Activated CD8-positive, alpha-beta T cell treated with anti-CD3 and anti-CD28 coated beads, Interleukin-2, amount 10 ng/mL, durations not matched to agents 7 days and 5 days (primary cell): ENCODE measurements around the gene CAPN15. TPM values are rescaled to one million over a fixed set of nuclear protein-coding genes. Genes with fewer than 3 reads are reported as not detected.

Source experiments
- ATAC-seq: fragments of 150-1000 bp; cut with Tn5 transposase; one replicate; pipeline ENCODE4 v1.10.0; 2021; ENCODE audit warnings: moderate library complexity
- CTCF ChIA-PET: fragments of 350-600 bp; sonication (Branson Sonifier 250); formaldehyde crosslinking; loops from one replicate; lab custom pipeline; 2021; ENCODE audit warnings: antibody characterized with exemption; lab: Charles Lee
- POLR2A ChIA-PET: fragments of 350-600 bp; sonication (Branson Sonifier 250); formaldehyde crosslinking; loops from one replicate; lab custom pipeline; 2021; ENCODE audit warnings: antibody characterized with exemption; lab: Charles Lee
- DNase-seq: peaks from one replicate; pipeline ENCODE4 v3.0.0-alpha.2; 2020
- H3K27ac Mint-ChIP-seq: one replicate; pipeline ENCODE4 v1.8.0; 2021; ENCODE audit warnings: mild to moderate bottlenecking, mixed read lengths
- H3K27me3 Mint-ChIP-seq: one replicate; pipeline ENCODE4 v1.8.0; 2021; ENCODE audit warnings: low read depth, mixed read lengths
- H3K36me3 Mint-ChIP-seq: one replicate; pipeline ENCODE4 v1.8.0; 2021; ENCODE audit warnings: low read depth, mixed read lengths
- H3K4me1 Mint-ChIP-seq: one replicate; pipeline ENCODE4 v1.8.0; 2021; ENCODE audit warnings: low read depth, mixed read lengths
- H3K4me3 Mint-ChIP-seq: one replicate; pipeline ENCODE4 v1.8.0; 2021; ENCODE audit warnings: mild to moderate bottlenecking, mixed read lengths
- H3K9me3 Mint-ChIP-seq: one replicate; pipeline ENCODE4 v1.8.0; 2022; ENCODE audit warnings: mixed read lengths; ENCODE audit not compliant: insufficient read depth
- total RNA-seq, 2 experiments: library from RNA; stranded (reverse); gene quantifications; one replicate each; pipeline ENCODE4 v1.2.3, GENCODE V29; 2021

The CAPN15 gene
- total RNA-seq, 2 experiments from 2014 or later = 85.3 to 93.0 TPM

DNA sequence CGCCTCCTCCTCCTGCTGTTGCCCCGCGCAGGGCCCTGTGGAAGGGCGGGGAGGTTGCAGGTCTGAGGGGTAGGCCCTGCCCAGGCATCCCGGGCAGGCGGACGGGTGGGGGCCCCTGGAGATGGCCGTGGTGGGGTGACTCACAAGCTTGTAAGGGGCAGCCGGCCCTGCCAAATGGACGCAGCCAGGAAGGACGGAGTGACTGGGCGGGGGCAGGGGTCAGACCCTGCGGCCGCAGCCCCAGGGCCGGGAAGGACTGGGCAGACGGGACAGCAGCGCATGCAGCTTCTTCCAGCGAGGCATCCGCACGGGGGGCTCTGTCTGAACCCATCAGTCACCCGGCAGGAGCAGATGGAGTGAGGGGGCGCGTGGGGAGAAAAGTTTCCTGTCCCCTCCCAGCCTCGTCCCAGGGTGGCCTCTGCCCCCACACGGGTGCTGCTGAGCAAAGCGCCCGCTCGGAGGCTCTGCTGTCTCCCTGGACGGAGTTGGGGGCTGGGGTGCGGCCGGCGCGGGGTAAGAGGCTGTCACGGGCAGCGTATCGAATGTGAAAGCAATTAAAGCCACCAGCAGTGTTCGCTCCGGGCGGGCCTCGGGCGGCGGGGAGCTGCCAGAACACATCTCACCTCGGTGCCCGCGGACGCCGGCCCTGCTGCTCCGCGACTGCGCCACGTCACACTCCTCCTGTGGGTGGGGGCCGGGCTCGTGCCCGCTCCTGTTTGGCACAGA is 27.3 kb downstream of the CAPN15 start:
- no peak for DNase-seq
- Mint-ChIP-seq H3K36me3 (no peaks in the 10 kb centered on the region), H3K27ac (no peak overlapping the region), H3K27me3 (peaks cover 7% of the 10 kb centered on the region), H3K4me1 (no peaks in the 10 kb centered on the region), H3K9me3 (no peaks in the 10 kb centered on the region), H3K4me3 (no peak overlapping the region)
- CTCF ChIA-PET = no interaction called here
- no peak for ATAC-seq
- POLR2A ChIA-PET = interaction anchor here (0.6 kb wide), 1 partner anchor 16 kb away, joined by 3 read pairs; no protein-coding TSS in a partner anchor

DNA sequence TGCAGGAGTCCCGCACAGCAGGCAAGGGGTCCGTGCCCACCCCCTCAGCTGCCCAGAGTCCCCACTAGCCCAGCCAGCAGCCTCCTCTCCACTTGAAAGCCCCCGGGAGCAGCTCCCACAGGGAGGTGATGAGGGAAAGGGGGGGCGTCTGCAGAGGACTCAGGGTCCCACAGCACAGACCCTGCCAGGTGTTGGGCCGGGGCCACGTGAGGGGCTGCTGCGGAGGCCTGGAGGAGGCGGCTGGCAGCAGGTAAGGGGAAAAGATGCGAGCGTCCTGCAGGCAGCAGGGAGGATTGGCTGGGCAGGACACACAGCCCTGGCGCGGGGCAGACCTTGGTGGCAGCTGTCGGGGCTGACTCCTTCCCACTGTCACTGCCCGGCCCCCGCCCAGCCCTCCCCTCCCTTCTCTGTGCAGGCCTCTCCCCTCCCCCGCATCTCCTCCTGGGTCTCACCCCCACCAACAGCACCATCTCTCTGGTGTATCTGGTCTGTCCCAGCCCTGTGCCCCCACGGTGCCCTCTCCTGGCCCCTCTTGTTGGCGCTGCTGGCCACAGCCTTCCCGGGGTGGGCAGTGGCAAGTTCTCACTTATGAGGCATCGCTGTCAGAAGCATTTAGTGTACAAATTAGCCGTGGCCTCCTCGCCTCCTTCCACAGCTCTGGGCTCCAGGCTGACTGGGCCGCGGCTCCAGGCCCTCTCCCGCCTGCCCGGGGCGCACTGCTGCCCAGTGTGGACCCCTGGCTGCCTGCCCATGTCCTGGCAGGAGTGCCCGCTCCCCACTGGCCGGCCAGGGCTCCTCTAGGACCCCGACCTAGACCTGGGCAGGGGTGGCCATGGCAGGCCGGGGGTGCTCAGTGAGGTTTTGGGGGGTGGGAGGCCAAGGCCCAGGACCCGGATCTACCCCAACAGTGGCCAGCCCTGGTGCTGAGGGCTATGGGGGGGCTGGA is 28.3 kb downstream of the CAPN15 start:
- Mint-ChIP-seq H3K27ac (no peak overlapping the region), H3K36me3 (no peaks in the 10 kb centered on the region), H3K4me3 (no peak overlapping the region), H3K4me1 (no peaks in the 10 kb centered on the region), H3K27me3 (peaks cover 7% of the 10 kb centered on the region), H3K9me3 (no peaks in the 10 kb centered on the region)
- ATAC-seq (no peak), DNase-seq (no peak)
- POLR2A ChIA-PET = interaction anchor here (0.6 kb wide), 2 partner anchors 15 to 65 kb away, joined by 3 read pairs; no protein-coding TSS in a partner anchor
- CTCF ChIA-PET = no interaction called here

DNA sequence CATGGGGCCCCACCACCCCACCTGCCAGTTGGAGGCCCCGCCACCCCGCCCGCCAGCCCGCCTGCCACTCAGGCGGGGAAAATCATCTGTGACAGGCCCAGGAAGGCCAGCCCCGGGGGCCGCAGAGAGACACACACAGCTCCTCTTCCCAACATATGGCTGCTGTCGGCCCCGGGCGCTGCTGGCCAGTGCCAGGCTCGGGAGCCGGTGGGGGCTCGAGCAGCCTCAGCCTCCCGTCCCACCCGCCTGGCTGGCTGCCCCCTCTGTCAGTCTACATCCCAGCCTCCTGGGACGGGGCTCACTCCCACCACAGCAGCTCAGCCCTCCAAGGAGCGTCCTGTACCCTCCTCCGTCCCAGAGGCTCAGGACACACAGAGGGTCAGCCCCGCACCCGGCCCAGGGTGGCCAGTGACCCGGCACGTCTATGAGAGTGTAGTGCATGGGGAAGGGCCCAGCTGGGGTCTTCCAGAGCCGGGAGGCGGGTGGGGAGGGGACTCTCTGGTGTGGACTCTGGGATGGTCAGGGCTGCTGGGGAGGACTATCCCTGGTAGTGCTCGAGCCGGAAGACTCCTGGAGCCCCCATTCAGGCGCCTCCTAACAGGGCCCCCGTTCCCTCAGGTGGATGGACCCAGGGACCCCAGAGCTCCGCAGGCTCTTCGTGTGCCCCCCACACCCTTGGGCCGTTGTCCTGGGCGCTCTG is 29.1 kb downstream of the CAPN15 start:
- no peaks in the 10 kb centered on the region for H3K4me1 Mint-ChIP-seq
- H3K36me3 Mint-ChIP-seq = no peaks in the 10 kb centered on the region
- POLR2A ChIA-PET = interaction anchor here (0.6 kb wide), 1 partner anchor 64 kb away, joined by 3 read pairs; no protein-coding TSS in a partner anchor
- CTCF ChIA-PET = no interaction called here
- ATAC-seq (no peak), DNase-seq (no peak)
- no peak overlapping the region for H3K27ac Mint-ChIP-seq
- H3K4me3 Mint-ChIP-seq = no peak overlapping the region
- H3K27me3 Mint-ChIP-seq = peaks cover 9% of the 10 kb centered on the region
- no peaks in the 10 kb centered on the region for H3K9me3 Mint-ChIP-seq

DNA sequence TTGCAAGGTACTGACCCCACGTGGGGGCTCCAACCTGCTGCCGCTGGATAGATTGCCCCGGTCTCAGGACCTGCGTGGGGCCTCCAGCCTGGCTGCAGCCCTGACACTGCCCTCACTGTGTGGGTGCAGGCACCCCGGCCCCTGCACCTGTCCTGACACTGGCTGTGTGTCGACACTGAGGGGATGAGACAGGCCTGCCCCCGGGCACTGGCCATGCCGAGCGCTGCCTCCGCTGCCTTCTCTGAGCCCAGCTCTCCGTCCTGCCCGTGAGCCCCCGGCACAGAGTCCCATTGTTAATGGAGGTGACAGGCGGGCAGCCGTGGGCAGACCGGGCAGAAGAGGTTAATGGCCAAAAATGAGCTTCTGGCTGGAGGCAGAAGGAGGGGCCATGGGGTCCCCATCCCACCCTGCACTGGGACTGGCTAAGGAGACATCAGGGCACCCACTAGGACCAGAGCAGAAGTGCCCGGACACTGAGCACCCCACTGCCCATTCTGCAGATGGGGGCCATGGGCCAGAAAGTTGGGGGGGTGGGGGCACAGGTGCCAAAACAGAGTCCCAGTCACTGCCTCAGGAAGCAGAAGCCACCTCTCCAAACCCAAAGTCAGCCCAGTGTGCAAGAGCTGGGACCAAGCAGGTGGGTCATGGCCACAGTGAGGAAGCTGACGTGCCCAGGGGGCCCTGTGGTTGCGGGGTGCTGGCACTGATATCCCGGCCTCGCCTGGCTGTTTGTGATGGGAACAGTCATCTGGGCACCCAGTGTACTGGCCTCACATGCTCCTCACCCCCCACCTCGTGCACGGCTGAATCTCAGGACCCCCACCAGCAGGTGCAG is 30.2 kb downstream of the CAPN15 start:
- H3K9me3 Mint-ChIP-seq = no peaks in the 10 kb centered on the region
- no peak for DNase-seq
- H3K4me3 Mint-ChIP-seq = no peak overlapping the region
- H3K27me3 Mint-ChIP-seq = peaks cover 12% of the 10 kb centered on the region
- POLR2A ChIA-PET = interaction anchor here (1.8 kb wide), 1 partner anchor 9 kb away, joined by 3 read pairs; the partner anchor contains the start of gene NHLRC4
- H3K27ac Mint-ChIP-seq = no peak overlapping the region
- CTCF ChIA-PET = no interaction called here
- no peaks in the 10 kb centered on the region for H3K36me3 Mint-ChIP-seq
- H3K4me1 Mint-ChIP-seq = no peaks in the 10 kb centered on the region
- ATAC-seq = no peak

DNA sequence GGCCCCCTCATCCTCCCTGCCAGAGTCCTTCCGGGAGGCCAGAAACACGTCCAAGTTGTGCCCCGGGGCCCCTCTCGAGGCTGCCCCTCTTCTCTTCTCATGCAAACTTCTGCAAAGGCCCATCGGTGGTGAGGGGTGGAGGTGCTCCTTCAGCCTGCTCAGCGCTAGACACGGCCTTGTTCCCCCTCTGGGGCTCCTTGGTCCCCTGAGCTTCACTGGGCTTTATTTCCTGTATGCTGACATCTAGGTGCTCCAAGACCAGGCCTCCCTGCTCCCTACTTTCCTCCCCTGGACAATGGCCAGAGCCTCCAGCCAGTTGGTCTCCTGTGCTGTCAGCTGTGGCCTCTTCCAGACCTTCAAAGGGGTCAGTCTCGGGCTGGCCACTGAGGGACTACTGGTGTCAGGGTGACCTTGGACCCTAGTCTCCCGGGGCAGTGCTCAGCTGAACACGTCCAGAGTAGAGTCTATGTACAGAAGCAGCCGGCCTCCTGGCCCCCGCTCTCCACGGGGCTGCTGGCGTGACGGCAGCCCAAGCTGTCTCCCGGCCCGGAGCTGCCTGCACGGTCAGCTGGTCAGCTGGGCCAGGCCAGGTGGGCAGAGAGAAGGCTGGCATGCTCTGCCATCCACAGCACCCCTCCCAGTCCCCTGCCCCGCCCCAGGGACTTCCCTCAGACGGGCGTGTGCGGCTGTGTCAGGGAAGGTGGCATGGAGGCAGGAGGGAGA is 30.9 kb downstream of the CAPN15 start:
- Mint-ChIP-seq H3K27ac (no peak overlapping the region), H3K27me3 (peaks cover 12% of the 10 kb centered on the region), H3K9me3 (no peaks in the 10 kb centered on the region), H3K4me3 (no peak overlapping the region), H3K4me1 (no peaks in the 10 kb centered on the region), H3K36me3 (no peaks in the 10 kb centered on the region)
- ChIA-PET POLR2A (interaction anchor here (1.8 kb wide), 1 partner anchor 8 kb away, joined by 3 read pairs; the partner anchor contains the start of gene NHLRC4), CTCF (interaction anchor here (1.2 kb wide), 1 partner anchor 10 kb away, joined by 3 read pairs; no protein-coding TSS in a partner anchor)
- ATAC-seq = no peak
- no peak for DNase-seq

DNA sequence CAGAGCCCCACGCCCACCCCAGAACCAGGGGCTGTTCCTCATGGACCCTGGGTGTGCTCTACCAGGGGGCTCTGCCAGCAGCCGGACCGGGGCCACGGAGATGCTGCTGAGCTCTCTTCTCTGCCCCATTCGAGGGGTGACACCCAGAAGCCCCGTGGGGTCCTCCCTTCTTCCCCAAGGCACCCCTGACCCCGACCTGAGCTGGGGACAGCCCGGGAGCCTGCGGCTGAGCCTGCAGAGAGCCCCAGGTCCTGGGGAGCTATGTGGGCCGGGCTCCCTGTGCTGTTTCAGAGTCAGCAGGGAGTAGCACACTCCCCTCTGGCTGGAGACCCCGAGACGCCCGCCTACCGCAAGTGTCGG is 31.5 kb downstream of the CAPN15 start:
- H3K27me3 Mint-ChIP-seq = peaks cover 12% of the 10 kb centered on the region
- DNase-seq = no peak
- no peaks in the 10 kb centered on the region for H3K36me3 Mint-ChIP-seq
- H3K9me3 Mint-ChIP-seq = no peaks in the 10 kb centered on the region
- ATAC-seq = no peak
- H3K4me1 Mint-ChIP-seq = no peaks in the 10 kb centered on the region
- H3K4me3 Mint-ChIP-seq = no peak overlapping the region
- no peak overlapping the region for H3K27ac Mint-ChIP-seq
- CTCF ChIA-PET = interaction anchor here (1.2 kb wide), 1 partner anchor 9 kb away, joined by 3 read pairs; no protein-coding TSS in a partner anchor
- POLR2A ChIA-PET = interaction anchor here (1.8 kb wide), 1 partner anchor 8 kb away, joined by 3 read pairs; the partner anchor contains the start of gene NHLRC4

DNA sequence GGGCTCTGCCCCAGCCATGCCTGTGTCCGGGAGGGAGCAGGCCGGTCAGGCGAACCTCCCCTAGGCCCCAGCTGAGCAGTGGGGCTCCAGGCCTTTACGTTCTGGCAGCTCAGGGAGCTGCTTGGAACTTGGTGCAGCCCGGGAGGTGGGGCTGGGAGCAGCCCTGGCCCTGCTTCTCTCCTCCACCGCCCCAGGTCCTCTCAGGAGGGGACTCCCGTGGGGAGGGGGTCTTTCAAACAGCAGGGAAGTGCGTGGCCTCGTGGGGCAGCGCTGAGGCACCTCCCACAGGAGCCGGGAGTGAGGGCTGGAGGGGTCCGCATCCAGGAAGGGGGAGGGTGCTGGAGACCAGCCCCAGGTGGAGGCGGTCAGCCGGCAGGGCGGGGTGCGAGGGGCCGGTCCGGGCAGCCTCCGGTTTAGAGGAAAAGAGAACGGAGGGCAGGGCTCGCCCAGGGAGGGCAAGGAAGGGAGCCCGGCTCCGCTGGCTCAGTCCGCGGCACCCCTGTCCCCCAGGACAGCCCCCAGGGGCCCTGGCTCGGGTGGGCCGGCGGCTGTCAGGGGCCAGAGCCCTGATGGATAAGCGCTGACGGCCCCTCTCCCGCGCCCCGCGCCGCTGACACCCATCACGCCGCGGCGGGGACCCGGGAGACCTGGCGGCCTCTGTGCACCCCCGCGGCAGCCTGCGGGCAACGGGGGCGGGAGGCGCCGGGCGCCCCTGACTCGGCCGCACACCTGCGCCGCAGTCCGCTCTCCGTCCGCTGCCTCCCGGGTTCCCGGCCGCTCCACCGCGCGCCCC is 32.1 kb downstream of the CAPN15 start:
- H3K27ac Mint-ChIP-seq = no peak overlapping the region
- no peaks in the 10 kb centered on the region for H3K4me1 Mint-ChIP-seq
- no peak overlapping the region for H3K4me3 Mint-ChIP-seq
- DNase-seq (no peak), ATAC-seq (no peak)
- H3K27me3 Mint-ChIP-seq = peaks cover 12% of the 10 kb centered on the region
- ChIA-PET POLR2A (no interaction called here), CTCF (interaction anchor here (1.2 kb wide), 1 partner anchor 9 kb away, joined by 3 read pairs; no protein-coding TSS in a partner anchor)
- no peaks in the 10 kb centered on the region for H3K36me3 Mint-ChIP-seq
- H3K9me3 Mint-ChIP-seq = no peaks in the 10 kb centered on the region

DNA sequence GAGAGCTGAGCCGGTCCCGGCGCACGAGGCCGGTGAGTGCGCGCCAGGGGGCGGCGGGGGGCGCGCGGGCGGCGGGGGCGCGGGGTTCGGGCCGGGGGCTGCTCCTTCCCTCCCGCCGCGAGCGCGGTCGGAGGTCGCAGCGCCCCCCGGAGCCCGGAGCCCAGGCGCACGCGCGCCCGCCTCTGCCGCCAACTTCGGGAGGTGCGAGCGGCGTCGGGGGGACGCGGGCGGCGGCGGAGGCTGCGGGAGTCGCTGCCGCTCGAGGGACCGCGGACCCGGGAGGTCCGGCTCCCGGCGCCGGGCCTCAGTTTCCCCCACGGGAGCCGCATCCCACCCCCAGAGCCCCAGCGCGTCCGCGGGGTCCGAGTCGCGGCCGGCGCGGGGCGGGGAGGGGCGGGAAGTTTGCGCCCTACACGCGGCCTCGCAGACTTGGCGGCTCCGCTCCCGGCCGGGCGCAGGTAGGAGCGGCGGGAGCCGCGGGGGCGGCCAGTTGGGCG is 32.7 kb downstream of the CAPN15 start, which contains the start of gene PRR35:
Gene PRR35, plus strand, starts transcription at position 191 of the 497 bp plus-strand sequence. CDS start 2,901 bp downstream, outside the sequence.
- POLR2A ChIA-PET = no interaction called here
- no peak for ATAC-seq
- Mint-ChIP-seq H3K27me3 (peaks cover 12% of the 10 kb centered on the region), H3K27ac (no peak within 1 kb of the TSS), H3K9me3 (no peaks in the 10 kb centered on the region), H3K4me1 (no peaks in the 10 kb centered on the region), H3K4me3 (no peak within 1 kb of the TSS), H3K36me3 (no peaks in the 10 kb centered on the region)
- no peak for DNase-seq
- CTCF ChIA-PET = no interaction called here

DNA sequence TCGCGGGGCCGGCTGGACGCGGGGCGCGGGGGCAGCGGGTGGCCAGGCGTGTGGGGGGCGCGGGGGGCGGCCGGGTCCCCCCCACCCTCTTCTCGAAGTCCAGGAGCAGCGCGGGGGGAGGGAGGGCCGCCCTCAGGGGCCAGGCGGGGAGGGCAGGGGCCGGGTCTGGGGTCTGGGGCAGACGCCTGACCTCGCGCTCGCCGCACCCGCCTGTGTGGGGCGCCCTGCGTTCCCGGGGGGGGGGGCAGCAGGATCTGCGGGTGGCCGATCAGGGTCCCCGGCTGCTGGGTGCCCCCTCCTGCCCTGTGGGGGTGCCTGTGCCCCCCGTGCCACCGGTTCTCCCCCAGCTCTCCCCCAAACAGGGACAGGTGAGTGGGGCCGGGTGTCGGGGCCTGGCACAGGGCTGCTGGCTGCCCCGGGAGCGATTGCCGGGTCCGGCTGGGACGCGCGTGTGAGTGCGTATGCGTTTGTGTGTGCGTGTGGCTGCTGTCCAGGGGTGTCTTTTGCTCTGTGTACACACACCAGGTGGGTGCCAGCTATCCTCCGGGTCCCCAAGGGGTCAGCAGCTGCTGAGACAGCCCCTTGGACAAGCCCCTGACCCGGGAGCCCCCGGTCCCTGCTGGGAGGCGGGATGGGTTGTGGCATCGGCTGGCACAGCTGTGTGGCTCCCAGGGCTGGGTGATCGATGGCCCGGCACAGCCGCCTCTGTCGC is 33.3 kb downstream of the CAPN15 start:
- DNase-seq = no peak
- Mint-ChIP-seq H3K9me3 (no peaks in the 10 kb centered on the region), H3K27me3 (peaks cover 12% of the 10 kb centered on the region), H3K4me3 (no peak overlapping the region), H3K4me1 (no peaks in the 10 kb centered on the region), H3K36me3 (no peaks in the 10 kb centered on the region), H3K27ac (no peak overlapping the region)
- ATAC-seq = no peak
- CTCF ChIA-PET = no interaction called here
- POLR2A ChIA-PET = no interaction called here
